GM19023 (cell line): ENCODE data around the gene SUPT20HL2.
"Not testable (repeated sequence)": the region's sequence is repeated elsewhere in the genome, so short reads cannot be mapped to it uniquely, and the experiment has no call there.

Source experiments
- ATAC-seq: cut with Tn5 transposase; IDR thresholded peaks from one replicate; pipeline ENCODE4 v1.9.1; 2021; ENCODE audit warnings: mild to moderate bottlenecking, moderate library complexity; ENCODE audit not compliant: unreplicated experiment

The SUPT20HL2 gene

GRCh38 chrX:24314019-24314635 lies at the start of gene SUPT20HL2:
TSS of gene SUPT20HL2 (minus strand) at chrX:24314069. CDS start at chrX:24313315, 754 bp downstream.
- ATAC-seq = no peak

- ATAC-seq = not testable (repeated sequence)
These were observed 48.3 kb upstream of the SUPT20HL2 start for GRCh38 chrX:24362089-24362745.

GRCh38 chrX:24360272-24360671 lies 46.4 kb upstream of the SUPT20HL2 start, which contains the start of gene SUPT20HL1:
TSS of gene SUPT20HL1 (plus strand) at chrX:24360639. CDS start at chrX:24362761, 2,122 bp downstream.
- ATAC-seq = no peak

- no peak for ATAC-seq
These were observed 43.2 kb upstream of the SUPT20HL2 start for GRCh38 chrX:24357106-24357505.

GRCh38 chrX:24355095-24355494 lies 41.2 kb upstream of the SUPT20HL2 start:
- no peak for ATAC-seq

- ATAC-seq = no peak
These were observed 36.3 kb upstream of the SUPT20HL2 start for GRCh38 chrX:24350217-24350616.

GRCh38 chrX:24347881-24348280 lies 34.0 kb upstream of the SUPT20HL2 start:
- ATAC-seq = no peak

GRCh38 chrX:24343719-24344118 lies 29.9 kb upstream of the SUPT20HL2 start:
- ATAC-seq = peak; percentile 75

- ATAC-seq = no peak
These were observed 27.9 kb upstream of the SUPT20HL2 start for GRCh38 chrX:24341795-24342194.

- no peak for ATAC-seq
These were observed 26.6 kb upstream of the SUPT20HL2 start for GRCh38 chrX:24340501-24340900.

- ATAC-seq = no peak
These were observed 26.0 kb upstream of the SUPT20HL2 start for GRCh38 chrX:24339911-24340310.

- ATAC-seq = no peak
These were observed 22.0 kb upstream of the SUPT20HL2 start for GRCh38 chrX:24335871-24336270.

GRCh38 chrX:24334461-24334860 lies 20.6 kb upstream of the SUPT20HL2 start:
- no peak for ATAC-seq

GRCh38 chrX:24333371-24333770 lies 19.5 kb upstream of the SUPT20HL2 start:
- no peak for ATAC-seq

- no peak for ATAC-seq
These were observed 19.0 kb upstream of the SUPT20HL2 start for GRCh38 chrX:24332878-24333277.

GRCh38 chrX:24325231-24325630 lies 11.4 kb upstream of the SUPT20HL2 start:
- ATAC-seq = no peak

GRCh38 chrX:24321741-24322395 lies 8.0 kb upstream of the SUPT20HL2 start:
- no peak for ATAC-seq

- no peak for ATAC-seq
These were observed 3.7 kb upstream of the SUPT20HL2 start for GRCh38 chrX:24317567-24317966.

GRCh38 chrX:24316111-24316510 lies 2.2 kb upstream of the SUPT20HL2 start:
- ATAC-seq = no peak

- not testable (repeated sequence) for ATAC-seq
These were observed 1.6 kb downstream of the SUPT20HL2 start for GRCh38 chrX:24312249-24312607.

- ATAC-seq = not testable (repeated sequence)
These were observed 2.2 kb downstream of the SUPT20HL2 start for GRCh38 chrX:24311507-24312248.
